Psoas muscle (tissue), 8 donors: ENCODE results near the gene RNMT. TPM values are rescaled to one million over a fixed set of nuclear protein-coding genes. Genes with fewer than 3 reads are reported as not detected.
"Not testable (repeated sequence)": the region's sequence is repeated elsewhere in the genome, so short reads cannot be mapped to it uniquely, and the experiment has no call there.

Experiments used
- ATAC-seq, 4 donors: fragments of 200-7000 bp; cut with Tn5 transposase; one replicate each; pipeline ENCODE4 v1.9.1; 2020; ENCODE audit warnings: moderate library complexity in 3 of 4, mild to moderate bottlenecking in 2 of 4
- DNase-seq, 2 donors: peaks; one replicate each; pipeline ENCODE4 v3.0.0-alpha.2; 2020
- H3K27ac ChIP-seq: fragments of 200-600 bp; one replicate; pipeline ENCODE4 v1.8.0; 2022
- H3K27me3 ChIP-seq, 3 donors: fragments of 200-600 bp in 1 of 3; one replicate each; pipeline versions ENCODE4 v1.6.1 to v1.8.0; 2013 to 2022; ENCODE audit warnings: low read length in 2 of 3, mild to moderate bottlenecking in 2 of 3, moderate library complexity in 1 of 3; ENCODE audit not compliant: insufficient read depth in 3 of 3
- H3K36me3 ChIP-seq, 2 donors: fragments of 200-600 bp in 1 of 2; one replicate each; pipeline versions ENCODE4 v1.6.1 to v1.8.0; 2013 to 2022; ENCODE audit warnings: low read depth in 1 of 2, mild to moderate bottlenecking in 1 of 2, moderate library complexity in 1 of 2; ENCODE audit not compliant: insufficient read depth in 1 of 2
- H3K4me1 ChIP-seq: fragments of 200-600 bp; one replicate; pipeline ENCODE4 v1.8.0; 2022
- H3K4me3 ChIP-seq: fragments of 200-600 bp; one replicate; pipeline ENCODE4 v1.8.0; 2022; ENCODE audit warnings: mild to moderate bottlenecking
- H3K9me3 ChIP-seq: fragments of 200-600 bp; one replicate; pipeline ENCODE4 v1.8.0; 2022
- CTCF ChIP-seq: fragments of 200-600 bp; IDR thresholded peaks from one replicate; pipeline ENCODE4 v1.8.0; 2022; ENCODE audit warnings: antibody characterized with exemption
- WGBS, 3 donors: extraction: QIAGEN DNeasy Blood & Tissue Kit; methylation state at CpG; one replicate each; pipeline versions ENCODE4 v1.1.6 to v1.1.7; 2013; 5-methylcytosine and 5-hydroxymethylcytosine counted together
- intact Hi-C, 2 donors: fragments of 100-400 bp; cut with DNase I; formaldehyde crosslinking; loops; one replicate each; pipeline versions ENCODE4 v1.11.0 to v1.14.2; 2022
- long read RNA-seq, 2 donors: library from polyadenylated mRNA; unstranded; transcript quantifications; one replicate each; pipeline ENCODE4 v2.0.0, GENCODE V29; 2021
- polyA plus RNA-seq, 3 donors: library from polyadenylated mRNA; stranded (reverse); fragments of 200-250 nt; gene quantifications; one replicate each; pipeline ENCODE4 v1.2.3, GENCODE V29; 2013
- total RNA-seq, 4 donors: library from RNA; stranded (reverse); fragmentation: NEBNext Ultra II Directional in 2 of 4; extraction: Animal tissue kit (Norgen Biotek cat#: 25700) in 2 of 4; gene quantifications; one replicate each; pipeline versions ENCODE4 v1.2.1 to v1.2.4, GENCODE V29; 2021 to 2023
- donor health status: healthy with polysubstance abuse.
- donor health status: DM: no; HTN: no; CAD: no; lungs with moderate emphysema.
- donor health status: Bipolar disorder and iron deficiency.
- donor health status: healthy.
- donor health status: DM: yes; HTN: yes; CAD: no.
- donor health status: DM: no; HTN: no; CAD: no.
- donor health status: DM: no; HTN: no; CAD: no.
- donor health status: DM: yes; HTN: yes; CAD: no.

The RNMT gene
- total RNA-seq (10 to 100 TPM; 19.2 to 29.2 (median 25.7) TPM), polyA plus RNA-seq (10 to 100 TPM; 15.0 to 22.1 (median 20.6) TPM)
- long read RNA-seq, donor 1, full-length matches to known transcripts: 3 of 6 reads
- long read RNA-seq, donor 1, partial matches to known transcripts: 3 of 6 reads
- long read RNA-seq, donor 1, other reads (novel, unspliced or antisense): 0 of 6 reads
- long read RNA-seq, donor 2, full-length matches to known transcripts: 10 of 25 reads
- long read RNA-seq, donor 2, partial matches to known transcripts: 9 of 25 reads
- long read RNA-seq, donor 2, other reads (novel, unspliced or antisense): 6 of 25 reads

DNA sequence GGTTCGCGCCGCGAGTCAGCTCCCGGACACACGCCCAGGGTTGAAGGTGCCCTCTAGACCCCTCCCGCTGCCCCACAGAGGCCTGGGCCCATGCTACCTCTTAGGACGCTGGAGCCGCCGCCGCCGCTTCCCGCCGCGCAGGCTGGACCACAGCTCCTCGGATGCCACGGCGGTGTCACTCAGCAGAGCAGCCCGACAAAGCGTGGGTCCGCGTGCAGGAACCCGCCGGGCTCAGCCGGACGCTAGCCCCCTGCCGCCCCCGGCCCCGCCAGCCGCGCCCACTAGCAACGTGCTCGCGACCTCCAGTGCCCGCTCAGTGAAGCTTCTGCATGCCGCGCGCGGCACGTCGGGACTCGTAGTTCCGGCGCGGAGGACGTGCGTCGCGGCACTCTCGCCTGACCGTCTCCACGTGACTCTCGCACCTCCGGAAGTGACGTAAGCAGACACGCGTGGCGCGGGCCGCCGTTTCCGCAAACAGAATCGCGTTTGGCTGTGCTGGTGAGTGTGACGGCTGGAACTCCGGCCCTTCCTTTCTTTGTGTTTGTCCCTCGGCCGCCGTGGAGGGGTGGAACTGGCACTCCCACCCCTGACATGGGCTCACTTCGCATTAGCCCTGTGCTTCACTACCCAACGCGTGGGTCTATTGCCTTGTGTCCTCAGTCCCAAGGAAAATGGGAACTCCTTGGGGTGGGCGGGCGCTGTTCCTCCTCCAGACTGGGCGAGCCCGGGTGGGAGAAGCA is at the start of gene RNMT, which contains the start of gene FAM210A:
TSS of gene RNMT (plus strand) at position 442 of the 740 bp plus-strand sequence. CDS start 4,845 bp downstream, outside the sequence.
TSS of gene FAM210A (minus strand) at position 327 of the 740 bp plus-strand sequence. CDS start 44,481 bp downstream, outside the sequence.
- intact Hi-C loops: loop anchor here (5.0 to 10.0 kb wide), 2 partner anchors 169 to 172 kb away; no protein-coding TSS in a partner anchor

DNA sequence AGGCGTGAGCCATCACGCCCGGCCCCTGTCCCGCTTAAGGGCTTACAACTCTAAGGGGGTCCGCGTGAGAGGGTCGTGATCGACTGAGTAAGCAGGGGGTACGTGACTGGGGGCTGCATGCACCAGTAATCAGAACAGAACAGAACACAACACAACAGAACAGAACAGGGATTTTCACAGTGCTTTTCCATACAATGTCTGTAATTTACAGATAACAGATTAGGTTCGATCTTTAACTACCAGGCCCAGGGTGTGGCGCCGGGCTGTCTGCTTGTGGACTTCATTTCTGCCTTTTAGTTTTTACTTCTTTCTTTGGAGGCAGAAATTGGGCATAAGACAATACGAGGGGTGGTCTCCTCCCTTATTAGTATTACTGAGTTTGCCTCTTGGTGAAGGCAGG is 49.1 kb upstream of the RNMT start:
- peaks cover 32% of the 10 kb centered on the region for H3K4me1 ChIP-seq
- intact Hi-C loops, H3K36me3 ChIP-seq, H3K9me3 ChIP-seq, H3K27me3 ChIP-seq, DNase-seq, H3K4me3 ChIP-seq, H3K27ac ChIP-seq, ATAC-seq: not testable (repeated sequence)
- 96 to 100% (median 97%) methylated on average over 13 of the region's 13 CpGs for WGBS, 3 donors

More for the DNA sequence above, at the start of gene RNMT, which contains the start of gene FAM210A:
- ATAC-seq (peak; percentile 96 to 98 (median 98)), DNase-seq (peak; percentile 96 to 98)
- peak within 1 kb of the TSS; percentile 98 for H3K4me3 ChIP-seq
- H3K9me3 ChIP-seq: no peaks in the 10 kb centered on the region
- no peak for TF ChIP-seq CTCF
- peaks cover 20% of the 10 kb centered on the region for H3K4me1 ChIP-seq
- peak within 1 kb of the TSS; percentile 100 for H3K27ac ChIP-seq
- no peaks in the 10 kb centered on the region for H3K27me3 ChIP-seq
- 0 to 1% (median 0%) methylated on average over 63 to 76 of the region's 76 CpGs for WGBS, 3 donors
- H3K36me3 ChIP-seq: peaks cover 0 to 3% of the 10 kb centered on the region in 2 donors

DNA sequence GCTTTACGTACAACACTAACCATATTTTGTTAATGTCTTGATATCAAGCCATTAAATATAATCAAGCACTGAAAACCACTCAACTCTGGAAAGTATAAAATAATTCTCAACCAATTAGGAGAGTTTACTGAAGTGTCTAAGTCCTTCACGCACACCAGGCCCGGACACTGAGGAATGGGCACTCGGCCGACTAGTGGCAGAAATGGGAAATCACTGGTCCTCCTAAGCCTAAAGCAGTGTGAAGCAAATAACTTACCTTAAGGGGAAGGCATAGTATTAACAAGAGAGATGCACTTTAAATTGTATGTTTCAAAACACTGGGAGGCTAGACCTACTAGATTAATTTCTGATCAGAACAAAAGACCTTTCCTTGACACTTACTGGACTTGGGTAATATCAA is 45.9 kb upstream of the RNMT start:
- peak; percentile 51 to 72 (median 64) for ATAC-seq
- H3K36me3 ChIP-seq: peaks cover 0 to 4% of the 10 kb centered on the region in 2 donors
- no peaks in the 10 kb centered on the region for H3K9me3 ChIP-seq
- peaks cover 32% of the 10 kb centered on the region for H3K4me1 ChIP-seq
- TF ChIP-seq CTCF: peak; percentile 44
- H3K27me3 ChIP-seq: no peaks in the 10 kb centered on the region
- intact Hi-C loops: no loop called here
- H3K4me3 ChIP-seq: no peak overlapping the region
- no peak for DNase-seq
- 57 to 84% (median 75%) methylated on average over 5 of the region's 5 CpGs for WGBS, 3 donors
- no peak overlapping the region for H3K27ac ChIP-seq

- WGBS, 3 donors: 92 to 95% (median 93%) methylated on average over 6 of the region's 6 CpGs
- Histone ChIP-seq H3K4me3 (no peak overlapping the region), H3K27me3 (no peaks in the 10 kb centered on the region), H3K27ac (no peak overlapping the region), H3K4me1 (peaks cover 32% of the 10 kb centered on the region), H3K36me3 (peaks cover 0 to 4% of the 10 kb centered on the region in 2 donors), H3K9me3 (no peaks in the 10 kb centered on the region)
- DNase-seq (no peak), ATAC-seq (no peak)
- no peak for TF ChIP-seq CTCF
- intact Hi-C loops: no loop called here
These were observed 44.8 kb upstream of the RNMT start for GRCh38 chr18:13681701-13682100.

- DNase-seq: no peak
- no peak for ATAC-seq
- Histone ChIP-seq H3K4me1 (peaks cover 17% of the 10 kb centered on the region), H3K4me3 (no peak overlapping the region), H3K27me3 (no peaks in the 10 kb centered on the region), H3K36me3 (peaks cover 0 to 4% of the 10 kb centered on the region in 2 donors), H3K27ac (no peak overlapping the region), H3K9me3 (no peaks in the 10 kb centered on the region)
- 89 to 96% (median 91%) methylated on average over 4 of the region's 4 CpGs for WGBS, 3 donors
- TF ChIP-seq CTCF: no peak
- intact Hi-C loops: no loop called here
These were observed 41.9 kb upstream of the RNMT start for GRCh38 chr18:13684546-13684945.
